ENCODE measurements around the gene SLC6A8.

GRCh38 chrX:153704021-153704526, 16.3 kb downstream of the SLC6A8 start:
- TF ChIP-seq CTCF (IDR thresholded peaks at IDR 0.05; ENCODE audit: borderline replicate concordance, extremely low read depth, low read length, poor library complexity, severe bottlenecking) (no peak), EZH2 (IDR thresholded peaks at IDR 0.05; ENCODE audit: borderline replicate concordance, low read depth, low read length, severe bottlenecking) (no peak)

Data from DND-41 (cell line).